ENCODE data around the gene CTNNA2. TPM values are rescaled to one million over a fixed set of nuclear protein-coding genes. Genes with fewer than 3 reads are reported as not detected.

CTNNA2 gene
- total RNA-seq, 1 donor from 2014 or later: 3.5 TPM

GRCh38 chr2:79713131-79713785, 200.4 kb downstream of the CTNNA2 start:
- TF ChIP-seq CTCF (IDR thresholded peaks at IDR 0.05; ENCODE audit: insufficient read depth, low read length, poor library complexity, severe bottlenecking): no peak
- DNase-seq (ENCODE audit: low read depth): no peak
- H3K36me3 ChIP-seq (ENCODE audit: control insufficient read depth, insufficient read depth, low read length): no peaks in the 10 kb centered on the region
- H3K27me3 ChIP-seq (ENCODE audit: control insufficient read depth, insufficient read depth, low read length): no peaks in the 10 kb centered on the region
- no peak overlapping the region for H3K4me3 ChIP-seq (ENCODE audit: low read depth, low read length)

GRCh38 chr2:79714283-79714682, 201.4 kb downstream of the CTNNA2 start:
- H3K4me3 ChIP-seq (ENCODE audit: low read depth, low read length): no peak overlapping the region
- no peak for TF ChIP-seq CTCF (IDR thresholded peaks at IDR 0.05; ENCODE audit: insufficient read depth, low read length, poor library complexity, severe bottlenecking)
- no peaks in the 10 kb centered on the region for H3K27me3 ChIP-seq (ENCODE audit: control insufficient read depth, insufficient read depth, low read length)
- no peak for DNase-seq (ENCODE audit: low read depth)
- no peaks in the 10 kb centered on the region for H3K36me3 ChIP-seq (ENCODE audit: control insufficient read depth, insufficient read depth, low read length)

- TF ChIP-seq CTCF (IDR thresholded peaks at IDR 0.05; ENCODE audit: insufficient read depth, low read length, poor library complexity, severe bottlenecking): no peak
- H3K36me3 ChIP-seq (ENCODE audit: control insufficient read depth, insufficient read depth, low read length): no peaks in the 10 kb centered on the region
- H3K4me3 ChIP-seq (ENCODE audit: low read depth, low read length): no peak overlapping the region
- DNase-seq (ENCODE audit: low read depth): no peak
- H3K27me3 ChIP-seq (ENCODE audit: control insufficient read depth, insufficient read depth, low read length): no peaks in the 10 kb centered on the region
Observed at GRCh38 chr2:79715338-79715737, 202.5 kb downstream of the CTNNA2 start.

- no peak for TF ChIP-seq CTCF (IDR thresholded peaks at IDR 0.05; ENCODE audit: insufficient read depth, low read length, poor library complexity, severe bottlenecking)
- no peak for DNase-seq (ENCODE audit: low read depth)
- Histone ChIP-seq H3K4me3 (ENCODE audit: low read depth, low read length) (no peak overlapping the region), H3K36me3 (ENCODE audit: control insufficient read depth, insufficient read depth, low read length) (no peaks in the 10 kb centered on the region), H3K27me3 (ENCODE audit: control insufficient read depth, insufficient read depth, low read length) (no peaks in the 10 kb centered on the region)
Observed at GRCh38 chr2:79716266-79716665, 203.4 kb downstream of the CTNNA2 start.

- H3K4me3 ChIP-seq (ENCODE audit: low read depth, low read length): no peak overlapping the region
- TF ChIP-seq CTCF (IDR thresholded peaks at IDR 0.05; ENCODE audit: insufficient read depth, low read length, poor library complexity, severe bottlenecking): no peak
- H3K27me3 ChIP-seq (ENCODE audit: control insufficient read depth, insufficient read depth, low read length): no peaks in the 10 kb centered on the region
- DNase-seq (ENCODE audit: low read depth): peak; percentile 88
- H3K36me3 ChIP-seq (ENCODE audit: control insufficient read depth, insufficient read depth, low read length): no peaks in the 10 kb centered on the region
Observed at GRCh38 chr2:79717364-79718007, 204.6 kb downstream of the CTNNA2 start.

GRCh38 chr2:79721061-79721460, 208.2 kb downstream of the CTNNA2 start:
- Histone ChIP-seq H3K4me3 (ENCODE audit: low read depth, low read length) (no peak overlapping the region), H3K36me3 (ENCODE audit: control insufficient read depth, insufficient read depth, low read length) (no peaks in the 10 kb centered on the region), H3K27me3 (ENCODE audit: control insufficient read depth, insufficient read depth, low read length) (no peaks in the 10 kb centered on the region)
- no peak for TF ChIP-seq CTCF (IDR thresholded peaks at IDR 0.05; ENCODE audit: insufficient read depth, low read length, poor library complexity, severe bottlenecking)
- no peak for DNase-seq (ENCODE audit: low read depth)
